ENCODE data around the gene SLC25A27.

Gene SLC25A27

DNA sequence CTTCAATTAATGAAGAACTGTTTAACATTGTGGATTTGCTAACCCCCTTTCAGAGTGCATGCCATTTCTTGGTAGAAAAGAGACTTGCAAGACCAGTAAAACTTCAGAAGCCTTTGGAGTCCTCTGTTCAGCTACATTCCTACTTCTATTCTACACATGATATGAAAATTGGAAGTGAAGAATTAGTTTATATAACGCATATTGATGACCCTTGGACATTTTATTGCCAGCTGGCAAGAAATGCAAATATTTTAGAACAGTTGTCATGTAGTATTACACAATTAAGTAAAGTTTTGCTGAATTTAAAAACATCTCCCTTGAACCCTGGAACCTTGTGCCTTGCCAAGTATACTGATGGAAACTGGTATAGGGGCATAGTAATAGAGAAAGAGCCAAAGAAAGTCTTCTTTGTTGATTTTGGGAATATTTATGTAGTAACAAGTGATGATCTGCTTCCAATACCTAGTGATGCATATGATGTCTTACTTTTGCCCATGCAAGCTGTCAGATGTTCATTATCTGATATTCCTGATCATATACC, 38.2 kb downstream of the SLC25A27 start:
- in situ Hi-C loops (cut with HindIII; ENCODE audit: low pct_unique_long_range_greater_than_20kb, low sequenced_read_pairs) = no loop called here
- no peak for TF ChIP-seq JUND (IDR thresholded peaks at IDR 0.05; ENCODE audit: low read depth)
- no peak for DNase-seq (ENCODE audit: low read depth in 1 of 2, low spot score in 1 of 2)

DNA sequence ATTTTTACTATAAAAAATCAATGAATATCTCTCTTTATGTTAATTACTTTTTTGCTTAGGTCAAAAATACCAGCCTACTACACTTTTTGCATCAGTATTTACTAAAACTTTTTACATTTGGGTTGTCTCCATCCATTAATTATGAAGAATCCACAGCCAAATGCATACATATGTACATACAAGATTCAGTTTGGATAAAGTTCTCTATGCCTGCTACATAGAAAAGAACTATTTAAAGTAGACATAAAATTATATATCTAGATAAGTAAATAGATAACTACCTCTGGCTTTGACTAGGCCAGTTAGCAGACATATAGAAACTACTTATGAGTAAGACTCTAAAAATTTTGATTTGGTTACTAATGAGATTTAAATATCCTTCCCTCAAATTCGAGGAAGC, 47.2 kb downstream of the SLC25A27 start:
- TF ChIP-seq JUND (IDR thresholded peaks at IDR 0.05; ENCODE audit: low read depth) = no peak
- no peak for DNase-seq (ENCODE audit: low read depth in 1 of 2, low spot score in 1 of 2)
- in situ Hi-C loops (cut with HindIII; ENCODE audit: low pct_unique_long_range_greater_than_20kb, low sequenced_read_pairs) = no loop called here

DNA sequence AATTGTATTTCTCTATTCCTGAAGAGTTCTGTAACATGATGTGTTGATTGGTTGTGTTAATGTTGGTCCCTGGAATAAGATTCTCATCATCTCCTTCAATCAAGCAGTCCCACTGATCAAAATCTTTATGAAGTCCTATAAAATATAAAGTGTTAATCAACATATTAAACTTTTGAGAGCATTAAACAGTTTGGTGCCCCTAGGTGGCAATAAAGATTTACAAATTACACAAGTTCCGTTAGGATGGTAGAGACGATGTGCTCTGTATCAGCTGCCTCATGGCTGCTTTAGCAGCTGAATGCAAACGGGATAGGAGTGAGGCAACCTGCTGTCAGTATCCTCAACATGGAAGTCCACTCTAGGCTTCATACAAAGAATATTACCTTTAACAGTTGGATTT, 51.8 kb downstream of the SLC25A27 start:
- peak in 1 of 2 experiments; percentile 68 for DNase-seq (ENCODE audit: low read depth in 1 of 2, low spot score in 1 of 2)
- TF ChIP-seq JUND (IDR thresholded peaks at IDR 0.05; ENCODE audit: low read depth) = no peak
- in situ Hi-C loops (cut with HindIII; ENCODE audit: low pct_unique_long_range_greater_than_20kb, low sequenced_read_pairs) = no loop called here

DNA sequence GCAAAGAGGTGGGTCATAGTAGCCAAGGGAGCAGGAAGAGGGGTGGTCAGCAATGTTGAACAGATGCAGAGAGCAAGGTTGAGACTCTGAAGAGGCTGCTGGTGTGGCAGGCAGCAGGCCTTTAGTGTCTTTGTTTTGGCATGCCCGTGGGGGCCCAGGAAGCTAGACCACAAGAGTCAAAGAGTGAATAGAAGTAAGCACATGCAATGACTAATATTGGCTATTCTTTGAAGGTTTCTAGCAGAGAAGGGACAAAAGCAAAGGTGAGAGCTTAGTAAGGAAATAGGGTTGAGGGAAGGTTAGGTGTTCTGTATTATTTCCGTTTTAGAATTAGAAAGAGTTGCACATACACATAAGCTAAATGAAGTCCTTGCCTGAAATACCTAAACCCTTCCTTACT, 53.7 kb downstream of the SLC25A27 start:
- no peak for TF ChIP-seq JUND (IDR thresholded peaks at IDR 0.05; ENCODE audit: low read depth)
- in situ Hi-C loops (cut with HindIII; ENCODE audit: low pct_unique_long_range_greater_than_20kb, low sequenced_read_pairs) = no loop called here

DNA sequence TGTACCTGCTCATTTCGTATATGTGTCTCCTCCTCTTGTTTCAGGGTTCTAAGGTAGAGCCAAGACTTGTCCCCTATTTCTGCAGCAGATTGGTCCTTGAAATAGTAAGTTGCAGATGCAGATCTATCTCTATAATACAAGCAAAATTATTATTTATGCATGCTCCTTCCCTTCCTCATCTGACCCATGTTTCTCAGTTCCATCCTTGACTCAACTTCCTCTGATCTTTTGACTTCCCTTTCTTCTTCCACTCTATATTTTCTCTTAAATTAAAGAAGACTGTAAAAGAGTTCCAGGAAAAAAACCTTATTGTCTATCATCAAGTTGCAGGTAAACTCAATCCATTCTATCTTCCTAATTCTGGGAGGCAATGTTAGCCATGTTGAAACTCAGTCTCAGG, 58.7 kb downstream of the SLC25A27 start:
- no peak for DNase-seq (ENCODE audit: low read depth in 1 of 2, low spot score in 1 of 2)
- in situ Hi-C loops (cut with HindIII; ENCODE audit: low pct_unique_long_range_greater_than_20kb, low sequenced_read_pairs) = no loop called here
- TF ChIP-seq JUND (IDR thresholded peaks at IDR 0.05; ENCODE audit: low read depth) = no peak

More for the DNA sequence above, 53.7 kb downstream of the SLC25A27 start:
- DNase-seq (ENCODE audit: low read depth in 1 of 2, low spot score in 1 of 2) = no peak

DNA sequence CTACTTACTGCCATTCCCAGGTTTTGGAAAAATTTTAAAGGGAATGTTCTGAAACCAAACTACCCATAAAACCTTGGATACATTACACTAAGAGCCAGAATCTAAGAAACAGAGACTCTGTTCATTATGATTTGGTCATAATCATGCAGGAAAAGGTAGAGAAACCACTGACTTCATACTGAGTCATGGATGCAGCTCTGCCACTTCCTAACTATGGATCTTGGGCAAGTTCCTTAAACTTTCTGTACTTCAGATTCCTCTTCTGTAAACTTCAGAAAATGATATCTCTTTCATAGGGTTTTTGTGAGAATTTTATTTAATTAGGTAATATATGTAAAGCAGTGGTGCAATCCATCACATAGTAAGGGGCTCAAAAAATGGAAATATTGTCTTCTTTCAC, 62.4 kb downstream of the SLC25A27 start:
- no peak for DNase-seq (ENCODE audit: low read depth in 1 of 2, low spot score in 1 of 2)
- no peak for TF ChIP-seq JUND (IDR thresholded peaks at IDR 0.05; ENCODE audit: low read depth)

DNA sequence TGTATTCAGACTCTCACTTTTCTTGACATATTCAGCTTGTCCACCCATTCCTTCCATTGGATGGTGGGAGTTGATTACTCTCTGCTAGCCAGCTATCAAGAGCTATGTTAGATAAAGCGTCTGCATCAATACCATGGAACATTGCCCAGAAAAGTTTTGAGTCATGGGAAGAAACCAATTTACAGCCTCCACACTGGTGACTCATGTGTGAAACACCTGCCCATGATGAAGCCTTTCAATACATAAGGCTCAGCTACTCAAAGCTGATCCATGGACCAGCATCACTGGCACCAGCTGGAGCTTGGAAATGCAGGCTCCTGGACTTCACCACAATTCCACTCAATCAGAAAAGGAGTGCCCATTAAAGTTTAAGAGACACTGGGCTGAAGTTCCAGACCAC, 66.3 kb downstream of the SLC25A27 start:
- DNase-seq (ENCODE audit: low read depth in 1 of 2, low spot score in 1 of 2) = no peak
- no peak for TF ChIP-seq JUND (IDR thresholded peaks at IDR 0.05; ENCODE audit: low read depth)
- in situ Hi-C loops (cut with HindIII; ENCODE audit: low pct_unique_long_range_greater_than_20kb, low sequenced_read_pairs) = no loop called here

More for the DNA sequence above, 62.4 kb downstream of the SLC25A27 start:
- in situ Hi-C loops (cut with HindIII; ENCODE audit: low pct_unique_long_range_greater_than_20kb, low sequenced_read_pairs) = no loop called here

DNA sequence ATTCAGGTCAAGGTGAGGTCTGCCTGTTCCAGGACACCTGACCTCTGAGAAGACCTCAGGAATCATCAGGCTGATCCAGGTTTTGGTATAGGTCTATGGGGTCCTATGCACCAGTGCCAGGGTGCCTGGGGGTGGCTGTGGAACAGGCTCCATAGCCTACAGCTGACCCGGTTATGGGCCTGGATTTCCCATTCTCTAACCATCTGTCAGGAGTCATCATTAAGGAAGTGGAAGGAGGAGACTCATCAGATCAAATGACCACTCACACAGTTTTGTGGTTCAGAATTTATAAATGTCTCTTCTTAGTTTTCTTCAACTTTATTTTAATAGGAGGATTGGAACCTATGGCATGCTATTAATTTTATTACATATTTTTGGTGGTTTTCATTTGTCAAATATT, 67.6 kb downstream of the SLC25A27 start:
- no peak for TF ChIP-seq JUND (IDR thresholded peaks at IDR 0.05; ENCODE audit: low read depth)
- DNase-seq (ENCODE audit: low read depth in 1 of 2, low spot score in 1 of 2) = no peak
- in situ Hi-C loops (cut with HindIII; ENCODE audit: low pct_unique_long_range_greater_than_20kb, low sequenced_read_pairs) = no loop called here
